HT-29 (cell line): Measurements from ENCODE around the gene ZC3H10. TPM values are rescaled to one million over a fixed set of nuclear protein-coding genes. Genes with fewer than 3 reads are reported as not detected.
A peak's percentile ranks its signal among the peaks of the same experiment; 100 is the strongest.

Experiments used
- DNase-seq: peaks from one replicate; pipeline ENCODE4 v3.0.0-alpha.2; 2015; ENCODE audit warnings: low spot score
- total RNA-seq: library from RNA; depleted of rRNA; stranded (reverse); fragments of >200 nt; shearing (Covaris generic); gene quantifications from 2 replicates; pipeline ENCODE4 v1.2.3, GENCODE V29; 2014

Gene ZC3H10
- total RNA-seq, 1 experiment from 2014 or later, result 4.1 TPM

GRCh38 chr12:56102683-56103065 lies 15.4 kb upstream of the ZC3H10 start:
- DNase-seq, result no peak

GRCh38 chr12:56103066-56103711 lies 14.9 kb upstream of the ZC3H10 start:
- DNase-seq, result no peak

- no peak for DNase-seq
These were observed 14.3 kb upstream of the ZC3H10 start for GRCh38 chr12:56103823-56104108.

- DNase-seq, result peak; percentile 99
These were observed 13.8 kb upstream of the ZC3H10 start, which contains the start of gene PA2G4 for GRCh38 chr12:56104109-56104814. PA2G4 (plus strand) TSS chr12:56104559; CDS start chr12:56104738, 179 bp downstream.

GRCh38 chr12:56104815-56105608 lies 13.1 kb upstream of the ZC3H10 start:
- peak; percentile 51 for DNase-seq

- DNase-seq, result no peak
These were observed 12.5 kb upstream of the ZC3H10 start for GRCh38 chr12:56105609-56105902.

GRCh38 chr12:56107242-56107641 lies 10.8 kb upstream of the ZC3H10 start:
- no peak for DNase-seq

GRCh38 chr12:56110571-56110970 lies 7.5 kb upstream of the ZC3H10 start:
- no peak for DNase-seq

GRCh38 chr12:56114084-56114483 lies 4.0 kb upstream of the ZC3H10 start:
- peak; percentile 3 for DNase-seq

GRCh38 chr12:56115329-56115728 lies 2.7 kb upstream of the ZC3H10 start:
- peak; percentile 13 for DNase-seq

GRCh38 chr12:56116267-56117081 lies 1.6 kb upstream of the ZC3H10 start, which contains the start of gene RPL41:
RPL41 (plus strand) TSS chr12:56116633.
- DNase-seq, result peak; percentile 98

- DNase-seq, result peak; percentile 39
These were observed 872 bp upstream of the ZC3H10 start for GRCh38 chr12:56117082-56117706.

GRCh38 chr12:56118688-56119357 lies 757 bp downstream of the ZC3H10 start:
- no peak for DNase-seq

GRCh38 chr12:56119361-56119796 lies 1.3 kb downstream of the ZC3H10 start:
- DNase-seq, result peak; percentile 90

GRCh38 chr12:56120158-56120846 lies 2.2 kb downstream of the ZC3H10 start:
- DNase-seq, result no peak

- DNase-seq, result no peak
These were observed 3.3 kb downstream of the ZC3H10 start for GRCh38 chr12:56121204-56121870.

GRCh38 chr12:56122637-56123036 lies 4.6 kb downstream of the ZC3H10 start:
- DNase-seq, result no peak

GRCh38 chr12:56124133-56124532 lies 6.1 kb downstream of the ZC3H10 start:
- DNase-seq, result no peak

GRCh38 chr12:56126732-56127239 lies 8.7 kb downstream of the ZC3H10 start:
- DNase-seq, result no peak
